Activated CD4-positive, alpha-beta T cell treated with anti-CD3 and anti-CD28 coated beads for 1 hour (primary cell): ENCODE data around the gene TLDC2.
"Not testable (repeated sequence)": the region's sequence is repeated elsewhere in the genome, so short reads cannot be mapped to it uniquely, and the experiment has no call there.

Source experiments
- DNase-seq: peaks from one replicate; pipeline ENCODE4 v3.0.0-alpha.2; 2020

Gene TLDC2

DNA sequence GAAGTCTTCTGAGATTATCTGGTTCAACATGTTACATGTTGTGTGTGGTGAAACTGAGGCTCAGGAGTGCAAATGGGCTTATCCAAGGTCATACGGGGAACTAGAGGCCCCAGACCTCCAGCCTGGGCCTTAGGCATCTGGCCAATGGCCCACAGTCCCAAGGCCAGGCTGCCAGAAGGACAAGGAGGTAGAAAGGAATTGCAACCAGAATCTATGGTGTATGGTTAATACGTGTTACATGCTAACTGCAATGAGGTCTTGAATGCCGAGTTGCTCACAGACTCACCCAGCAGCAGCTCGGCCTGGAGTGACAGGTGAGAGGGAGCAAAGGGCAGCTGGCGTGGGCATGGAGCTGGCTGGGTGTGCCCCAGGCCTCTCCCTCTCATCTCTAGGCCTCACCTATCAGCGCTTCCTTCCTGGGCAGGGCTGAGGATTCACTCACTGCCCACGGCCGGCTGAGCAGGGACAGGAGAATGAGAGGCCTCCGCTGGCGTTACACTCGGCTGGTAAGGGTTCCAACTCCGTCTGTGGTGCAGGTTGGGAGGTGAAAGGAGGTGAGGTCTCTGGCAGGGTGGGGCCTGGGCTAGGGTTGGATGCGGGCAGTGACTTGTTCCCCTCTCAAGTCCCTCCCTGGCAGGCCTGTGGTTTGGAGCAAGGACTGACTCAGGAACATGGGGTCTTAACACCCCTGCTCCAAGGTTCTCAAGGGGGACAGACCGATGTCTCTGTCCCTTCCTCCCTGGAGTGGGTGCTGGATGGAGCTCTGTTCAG lies at the start of gene TLDC2:
TSS of gene TLDC2 (plus strand) at position 437 of the 771 bp plus-strand sequence. CDS start at position 474, 37 bp downstream.
- no peak for DNase-seq

DNA sequence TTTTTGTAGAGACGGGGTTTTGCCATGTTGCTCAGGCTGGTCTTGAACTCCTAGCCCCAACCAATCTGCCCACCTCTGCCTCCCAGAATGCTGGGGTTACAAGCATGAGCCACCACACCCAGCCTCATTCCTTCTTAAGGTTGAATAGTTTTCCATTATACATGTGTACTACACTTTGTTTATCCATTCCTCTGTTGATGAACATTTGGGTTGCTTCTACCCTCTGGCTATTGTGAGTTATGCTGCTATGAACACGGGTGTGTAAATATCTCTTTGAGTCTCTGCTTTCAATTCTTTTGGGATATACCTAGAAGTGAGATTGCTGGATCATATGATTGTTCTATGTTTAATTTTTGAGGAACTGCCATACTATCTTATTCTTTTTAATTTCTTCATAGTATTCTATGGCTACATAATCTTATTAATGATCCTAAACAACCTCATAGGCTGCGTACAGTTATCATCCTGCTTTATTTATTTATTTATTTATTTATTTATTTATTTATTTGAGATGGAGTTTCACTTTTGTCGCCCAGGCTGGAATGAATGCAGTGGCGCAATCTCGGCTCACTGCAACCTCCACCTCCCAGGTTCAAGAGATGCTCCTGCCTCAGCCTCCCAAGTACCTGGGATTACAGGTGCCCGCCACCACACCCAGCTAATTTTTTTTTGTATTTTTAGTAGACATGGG lies 49.2 kb upstream of the TLDC2 start:
- no peak for DNase-seq

DNA sequence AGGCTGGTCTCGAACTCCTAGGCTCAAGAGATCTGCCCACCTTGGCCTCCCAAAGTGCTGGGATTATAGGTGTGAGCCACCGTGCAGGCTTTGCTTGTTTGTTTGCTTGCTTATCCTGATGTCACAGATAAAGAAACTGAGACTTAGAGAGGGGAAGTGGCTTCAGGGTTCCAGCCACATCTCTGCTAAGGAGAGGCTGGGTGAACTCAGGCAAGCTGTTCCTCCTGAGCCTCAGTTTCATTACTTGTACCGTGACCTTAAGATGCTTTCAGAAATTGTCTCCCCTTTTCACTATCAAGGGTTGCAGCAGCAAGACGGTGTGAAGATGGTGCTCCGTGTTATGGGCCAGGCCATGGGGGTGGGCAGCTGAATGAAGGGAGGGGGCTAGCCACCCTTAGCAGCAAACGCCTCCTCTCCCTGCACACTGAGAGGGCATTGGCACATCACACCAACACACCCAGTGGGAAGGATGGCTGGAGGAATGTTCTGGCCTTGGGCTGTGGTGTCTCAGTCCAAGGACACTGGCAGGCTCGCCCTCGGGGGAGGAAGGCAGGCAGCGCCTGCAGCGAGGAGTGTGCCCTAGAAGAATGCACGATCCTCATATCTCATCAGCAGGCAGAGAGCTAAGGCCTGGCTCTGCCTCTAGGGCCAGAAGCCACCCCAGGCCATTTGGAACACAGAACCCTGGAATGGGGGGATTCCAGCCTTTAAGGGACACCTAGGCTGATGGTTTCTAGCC lies 48.2 kb upstream of the TLDC2 start:
- DNase-seq, result no peak

DNA sequence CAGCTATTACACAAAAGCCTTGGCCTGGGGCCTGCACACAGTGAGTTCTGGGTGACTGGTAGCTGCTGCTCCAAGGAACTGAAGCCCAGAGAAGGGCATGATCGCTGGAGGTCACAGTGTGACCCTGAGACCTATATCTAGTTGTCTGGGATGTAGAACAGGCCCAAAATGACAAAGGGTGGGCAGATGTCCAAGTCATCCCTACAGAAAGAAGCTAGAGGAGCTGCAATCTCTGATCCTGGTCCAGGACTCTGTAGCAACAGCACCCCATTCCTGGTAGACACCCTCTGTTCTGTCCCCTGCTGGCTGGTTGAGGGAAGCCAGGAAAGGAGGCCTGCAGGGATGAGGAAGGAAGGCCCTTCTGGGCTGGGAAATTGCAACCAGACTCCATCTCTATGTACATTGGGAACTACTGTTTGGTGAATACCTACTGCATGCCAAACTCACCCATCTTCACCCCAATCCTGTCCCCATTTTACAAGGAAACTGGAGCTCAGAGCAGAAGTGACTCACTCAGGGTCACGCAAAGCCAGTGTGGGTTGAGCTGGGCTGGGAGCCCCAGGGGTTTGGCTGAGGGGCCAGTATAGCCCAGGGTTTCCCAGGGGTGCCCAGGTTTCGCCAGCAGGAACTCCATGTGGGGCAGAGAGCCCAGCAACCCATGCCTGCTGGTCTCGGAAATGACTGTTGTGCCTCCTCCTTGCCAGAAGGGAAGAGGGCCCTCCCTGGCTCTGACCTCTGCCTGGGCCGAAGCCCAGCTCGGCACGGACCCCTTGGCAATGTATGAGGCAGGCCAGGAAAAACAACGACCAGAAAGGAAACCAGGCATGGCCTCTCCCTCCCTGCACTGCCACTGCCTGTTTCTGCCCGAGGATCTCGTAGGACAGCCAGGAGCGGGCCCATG lies 44.9 kb upstream of the TLDC2 start:
- DNase-seq, result no peak

DNA sequence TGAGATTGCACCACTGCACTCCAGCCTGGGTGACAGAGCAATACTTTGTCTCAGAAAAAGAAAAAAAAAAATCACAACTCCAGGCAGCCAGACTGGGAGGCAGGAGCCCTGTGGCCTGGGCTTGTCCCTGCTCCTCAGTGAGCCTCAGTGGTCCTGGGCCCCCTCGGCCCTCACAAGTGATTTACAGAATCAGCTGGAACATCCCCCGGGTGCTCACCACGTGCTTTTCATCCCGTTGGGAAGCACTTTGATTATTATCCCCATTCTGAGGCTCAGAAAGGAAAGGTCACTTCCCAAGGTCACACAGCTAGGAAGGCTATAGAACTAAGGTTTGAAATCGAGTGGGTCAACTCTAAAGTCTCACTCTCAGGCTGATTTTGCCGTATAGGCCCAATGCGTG lies 43.1 kb upstream of the TLDC2 start:
- DNase-seq, result no peak

DNA sequence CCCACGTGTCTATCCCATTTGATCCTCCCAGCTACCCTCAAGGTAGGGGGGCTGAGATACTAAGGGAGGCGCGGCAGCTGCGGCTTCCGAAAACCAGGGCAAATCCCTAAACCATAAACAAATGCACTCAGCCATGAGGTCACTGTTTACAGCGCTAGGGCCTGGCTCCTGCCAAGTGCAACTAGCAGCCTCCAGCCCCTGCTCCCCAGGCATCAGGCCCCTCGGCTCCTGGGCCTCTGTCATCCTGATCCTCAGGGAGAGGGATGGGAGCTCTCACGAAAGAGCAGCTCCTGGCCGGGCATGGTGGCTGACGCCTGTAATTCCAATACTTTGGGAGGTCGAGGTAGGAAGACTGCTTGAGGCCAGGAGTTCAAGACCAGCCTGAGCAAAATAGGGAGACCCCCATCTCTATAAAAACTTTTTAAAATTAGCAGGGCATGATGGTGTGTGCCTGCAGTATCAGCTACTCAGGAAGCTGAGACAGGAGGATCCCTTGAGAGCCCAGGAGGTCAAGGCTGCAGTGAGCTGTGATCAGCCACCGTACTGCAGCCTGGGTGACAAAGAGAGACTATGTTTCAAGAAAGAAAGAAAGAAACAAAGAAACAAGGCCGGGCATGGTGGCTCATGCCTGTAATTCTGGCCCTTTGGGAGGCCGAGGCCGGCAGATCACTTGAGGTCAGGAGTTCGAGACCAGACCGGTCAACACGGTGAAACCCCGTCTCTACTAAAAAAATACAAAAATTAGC lies 42.5 kb upstream of the TLDC2 start:
- no peak for DNase-seq

DNA sequence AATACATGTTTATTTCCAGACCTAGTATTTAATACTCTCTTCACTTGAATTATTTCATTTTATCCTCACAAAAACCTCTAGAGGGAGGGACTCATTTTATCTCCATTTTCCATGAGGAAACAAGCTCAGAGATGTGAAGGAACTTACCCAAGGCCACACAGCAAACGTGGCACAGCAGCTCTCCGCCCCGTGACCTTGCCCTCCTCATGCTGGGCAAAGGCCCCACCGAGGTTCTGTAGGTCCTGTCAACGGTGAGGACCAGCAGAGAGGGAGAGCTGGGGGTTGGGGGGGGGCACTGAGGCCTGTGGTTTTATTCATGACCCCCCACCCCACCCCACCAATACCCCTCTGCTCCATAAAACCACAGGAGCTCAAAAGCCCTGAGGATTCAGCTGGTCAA lies 40.9 kb upstream of the TLDC2 start:
- no peak for DNase-seq

DNA sequence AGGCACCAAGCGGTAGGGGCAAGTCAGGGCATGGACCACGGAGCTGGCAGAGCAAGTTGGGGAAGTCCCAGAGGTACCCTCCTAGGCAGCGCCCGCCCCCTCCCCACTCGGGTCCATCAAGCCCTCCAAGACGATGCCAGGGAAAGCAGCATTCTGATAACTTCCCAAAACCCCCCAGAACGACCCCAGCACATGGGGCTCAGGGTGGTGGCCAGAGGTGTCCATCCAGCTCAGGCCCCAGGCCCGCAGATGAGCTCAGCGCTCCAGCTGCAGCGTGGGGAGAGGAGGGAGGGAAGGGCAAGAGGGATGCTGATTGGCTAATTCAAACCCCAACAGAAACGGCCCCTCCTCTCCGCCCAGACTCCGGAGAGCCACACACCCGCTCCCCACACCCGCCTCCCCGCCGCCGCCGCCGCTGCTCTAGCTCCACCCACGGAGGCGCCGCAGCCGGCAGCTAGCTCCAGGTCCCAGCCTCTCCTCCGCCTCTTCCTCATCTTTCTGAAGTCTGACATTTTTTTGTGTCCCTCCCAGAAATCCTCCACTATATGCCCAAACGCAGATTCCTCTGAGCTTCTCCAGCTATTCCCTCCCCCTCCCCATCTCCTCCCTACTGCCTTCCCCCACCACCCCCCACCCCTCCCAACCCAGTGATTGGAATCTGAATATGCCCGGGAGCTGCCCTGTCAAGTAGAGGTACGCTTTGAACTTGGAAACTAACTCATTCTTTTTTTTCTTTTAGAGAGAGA lies 40.3 kb upstream of the TLDC2 start:
- DNase-seq, result peak; percentile 69

DNA sequence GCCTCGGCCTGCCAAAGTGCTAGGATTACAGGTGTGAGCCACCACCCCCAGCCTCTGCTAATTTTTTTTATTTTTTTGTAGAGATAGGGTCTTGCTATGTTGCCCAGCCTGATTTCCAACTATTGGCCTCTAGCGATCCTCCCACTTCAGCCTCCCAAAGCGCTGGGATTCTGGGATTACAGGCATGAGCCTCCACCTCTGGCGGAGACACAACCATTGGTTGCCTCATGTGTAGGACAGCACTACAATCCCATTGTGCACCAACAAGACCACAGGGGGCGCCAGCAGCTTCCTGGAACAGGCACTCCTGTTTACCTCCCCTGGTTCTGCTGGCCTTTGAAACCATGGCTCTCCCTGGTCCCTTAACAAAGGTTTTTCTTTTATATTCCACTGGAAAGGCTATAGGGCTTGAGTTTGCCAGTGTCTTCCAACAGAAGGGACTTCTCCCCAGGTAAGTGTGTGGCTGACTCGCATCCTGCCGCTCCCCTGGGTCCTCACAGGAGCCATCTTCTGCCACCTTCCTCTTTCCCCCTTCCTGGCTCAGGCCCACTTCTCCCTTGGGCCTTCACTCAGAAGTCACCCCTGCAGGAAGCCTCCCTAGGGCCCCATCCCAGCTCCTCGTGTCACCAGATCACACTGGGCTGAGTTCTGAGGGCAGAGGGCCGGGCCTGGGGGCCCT lies 39.2 kb upstream of the TLDC2 start:
- no peak for DNase-seq

DNA sequence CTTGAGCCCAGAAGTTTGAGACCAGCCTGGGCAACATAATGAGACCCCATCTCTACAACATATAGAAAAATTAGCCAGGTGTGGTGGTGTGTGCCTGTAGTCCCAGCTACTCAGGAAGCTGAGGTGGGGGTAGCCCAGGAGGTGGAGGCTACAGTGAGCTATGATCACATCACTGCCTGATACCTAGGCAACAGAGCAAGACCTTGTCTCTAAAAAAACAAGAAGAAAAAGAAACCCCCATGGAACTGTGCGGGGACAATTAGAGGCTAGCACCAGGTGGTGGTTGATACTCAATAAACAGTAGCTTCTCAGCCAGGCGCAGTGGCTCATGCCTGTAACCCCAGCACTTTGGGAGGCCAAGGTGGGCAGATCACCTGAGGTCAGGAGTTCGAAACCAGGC lies 37.6 kb upstream of the TLDC2 start:
- not testable (repeated sequence) for DNase-seq

DNA sequence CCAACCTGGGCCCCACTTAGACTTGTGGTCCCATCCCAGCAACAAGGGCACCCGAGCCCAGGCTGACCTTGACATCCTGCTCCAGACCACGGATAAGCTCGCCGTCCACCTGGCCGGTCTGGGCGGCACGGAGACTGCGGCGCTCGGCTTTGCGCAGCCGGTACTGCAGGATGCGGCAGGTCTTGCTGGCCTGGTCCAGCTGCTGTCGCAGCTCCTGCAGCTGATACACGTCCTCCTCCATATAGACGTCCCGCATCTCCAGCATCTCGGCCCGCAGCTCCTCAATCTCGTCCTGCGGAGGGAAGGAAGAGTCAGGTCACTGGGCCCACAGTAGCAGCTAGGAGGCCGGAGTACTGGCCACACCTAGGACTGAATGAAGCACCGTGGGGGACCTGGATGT lies 36.8 kb upstream of the TLDC2 start:
- DNase-seq, result no peak

DNA sequence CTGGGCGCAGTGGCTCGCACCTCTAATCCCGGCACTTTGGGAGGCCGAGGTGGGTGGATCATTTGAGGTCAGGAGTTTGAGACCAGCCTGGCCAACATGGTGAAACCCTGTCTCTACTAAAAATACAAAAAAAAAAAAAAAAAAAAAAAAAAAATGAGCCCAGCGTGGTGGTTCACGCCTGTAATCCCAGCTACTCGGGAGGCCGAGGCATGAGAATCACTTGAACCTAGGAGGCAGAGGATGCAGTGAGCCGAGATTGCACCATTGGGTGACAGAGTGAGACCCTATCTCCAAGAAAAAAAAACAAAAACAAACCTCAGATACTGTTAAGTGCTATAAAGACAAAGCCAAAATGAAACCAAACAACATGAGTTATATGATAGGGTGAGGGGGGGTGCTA lies 34.9 kb upstream of the TLDC2 start:
- not testable (repeated sequence) for DNase-seq

DNA sequence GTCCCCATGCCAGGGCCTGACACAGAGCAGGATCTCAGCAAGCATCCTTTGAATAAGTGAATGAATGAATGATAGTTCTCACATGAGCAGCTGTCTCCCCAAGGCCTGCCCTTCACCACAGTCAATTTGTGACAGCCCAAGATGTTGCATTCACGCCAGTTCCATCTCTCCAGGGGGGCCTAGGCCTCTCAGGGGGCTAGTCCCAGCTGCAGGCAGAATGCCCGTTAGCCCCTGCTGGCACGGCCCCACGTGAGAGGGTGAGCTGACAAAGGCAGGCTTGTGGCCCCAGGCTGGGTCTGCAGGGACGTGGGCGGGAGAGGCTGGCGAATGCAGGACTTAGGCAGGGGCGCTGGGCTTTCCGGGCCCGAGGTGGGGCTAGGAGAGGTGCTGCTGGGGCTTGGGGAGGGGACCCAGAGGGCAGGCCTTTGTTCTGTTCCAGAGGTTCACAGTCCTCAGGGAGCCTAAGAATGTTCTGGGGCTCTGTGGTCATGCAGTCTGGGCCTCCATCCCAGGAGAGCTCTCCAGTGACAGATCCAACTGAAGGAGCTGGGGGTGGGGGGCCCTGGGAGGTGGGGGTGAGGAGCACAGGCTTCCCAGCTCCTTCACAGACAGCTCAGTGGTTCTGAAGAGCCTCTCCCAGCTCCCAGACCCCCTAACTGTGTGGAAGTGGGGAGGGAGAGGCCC lies 30.5 kb upstream of the TLDC2 start:
- no peak for DNase-seq

DNA sequence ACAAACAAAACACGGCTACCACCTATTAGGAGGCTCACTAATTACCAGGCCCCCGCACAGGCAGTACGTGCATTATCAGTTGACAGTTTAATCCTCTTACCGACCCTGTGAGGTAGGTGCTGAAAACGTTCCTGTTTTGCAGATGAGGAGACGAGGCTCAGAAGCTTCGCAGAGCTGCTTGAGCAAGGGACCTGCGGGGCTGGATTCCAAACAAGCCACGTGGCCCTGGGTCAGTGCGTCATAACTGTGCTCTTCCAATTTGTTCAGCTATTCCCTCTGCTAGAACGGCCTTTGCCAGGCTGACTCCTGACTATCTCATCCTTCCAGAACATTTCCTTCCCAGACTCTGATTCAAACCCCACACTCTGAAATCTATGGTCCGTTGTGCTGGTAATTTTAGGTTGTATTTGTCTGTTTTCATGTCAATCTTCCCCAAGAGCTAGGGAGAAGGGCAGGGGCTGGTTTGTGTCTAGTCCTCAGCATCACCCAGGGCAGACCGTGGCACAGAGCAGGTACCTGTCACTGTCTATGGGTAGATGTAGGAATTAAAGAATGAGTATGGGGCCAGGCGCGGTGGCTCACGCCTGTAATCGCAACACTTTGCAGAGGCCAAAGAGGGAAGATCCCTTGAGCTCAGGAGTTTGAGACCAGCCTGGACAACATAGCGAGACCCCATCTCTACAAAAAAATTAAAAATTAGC lies 28.8 kb upstream of the TLDC2 start:
- no peak for DNase-seq

DNA sequence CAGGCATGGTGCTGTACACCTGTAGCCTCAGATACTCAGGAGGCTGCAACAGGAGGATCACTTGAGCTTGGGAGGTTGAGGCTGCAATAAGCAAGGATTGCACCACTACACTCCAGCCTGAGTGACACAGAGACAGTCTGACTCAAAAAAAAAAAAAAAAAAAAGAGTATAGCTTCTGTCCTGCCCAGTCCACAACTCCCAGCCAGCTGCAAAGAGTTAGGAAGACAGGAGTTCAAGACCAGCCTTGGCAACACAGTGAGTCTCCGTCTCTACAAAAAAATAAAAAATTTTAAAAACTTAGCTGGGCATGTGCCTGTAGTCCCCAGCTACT lies 28.3 kb upstream of the TLDC2 start:
- DNase-seq, result no peak

DNA sequence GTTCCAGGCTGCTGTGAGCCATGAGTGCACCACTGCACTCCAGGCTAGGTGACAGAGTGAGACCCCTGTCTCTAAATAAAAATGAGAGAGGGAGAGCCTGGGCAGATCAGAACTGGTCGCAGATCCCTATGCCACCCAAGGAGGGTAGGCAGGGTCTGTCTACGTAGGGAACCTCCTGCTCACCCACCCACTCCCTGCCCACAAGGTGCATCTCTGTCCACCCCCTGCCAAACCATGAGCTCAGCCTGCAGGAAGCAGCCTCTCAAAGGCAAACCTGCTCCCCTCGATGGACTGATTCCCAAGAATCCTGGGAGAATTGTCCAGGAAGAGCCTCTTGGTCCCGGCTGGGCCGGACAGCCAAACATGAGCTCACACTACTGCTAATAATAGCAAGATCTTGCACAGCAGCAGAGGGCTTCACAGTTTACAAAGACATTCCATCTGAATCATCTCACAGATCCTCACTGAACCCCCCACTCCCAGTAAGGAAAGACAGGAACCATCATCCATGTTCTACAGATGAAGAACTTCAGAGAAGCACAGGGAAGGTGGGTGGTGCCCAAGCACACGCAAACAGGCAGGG lies 27.8 kb upstream of the TLDC2 start:
- no peak for DNase-seq

DNA sequence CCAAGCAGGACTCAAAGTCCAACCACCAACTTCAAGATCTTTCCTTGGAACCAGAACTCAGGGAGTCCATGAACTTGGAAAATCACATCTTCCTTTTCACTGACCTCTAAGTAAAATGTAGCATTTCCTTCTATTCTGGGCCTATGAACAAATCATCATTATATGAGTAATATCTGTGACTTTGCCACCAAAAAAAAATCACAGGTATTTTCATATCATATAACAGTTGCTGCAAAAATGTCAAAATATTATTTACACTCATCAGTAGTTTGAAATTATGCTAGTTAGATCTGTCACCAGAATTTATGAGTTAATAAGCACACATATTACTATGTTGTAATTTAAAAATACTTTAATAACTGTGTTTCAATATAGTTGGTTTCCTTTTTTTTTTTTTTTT lies 27.3 kb upstream of the TLDC2 start:
- no peak for DNase-seq

DNA sequence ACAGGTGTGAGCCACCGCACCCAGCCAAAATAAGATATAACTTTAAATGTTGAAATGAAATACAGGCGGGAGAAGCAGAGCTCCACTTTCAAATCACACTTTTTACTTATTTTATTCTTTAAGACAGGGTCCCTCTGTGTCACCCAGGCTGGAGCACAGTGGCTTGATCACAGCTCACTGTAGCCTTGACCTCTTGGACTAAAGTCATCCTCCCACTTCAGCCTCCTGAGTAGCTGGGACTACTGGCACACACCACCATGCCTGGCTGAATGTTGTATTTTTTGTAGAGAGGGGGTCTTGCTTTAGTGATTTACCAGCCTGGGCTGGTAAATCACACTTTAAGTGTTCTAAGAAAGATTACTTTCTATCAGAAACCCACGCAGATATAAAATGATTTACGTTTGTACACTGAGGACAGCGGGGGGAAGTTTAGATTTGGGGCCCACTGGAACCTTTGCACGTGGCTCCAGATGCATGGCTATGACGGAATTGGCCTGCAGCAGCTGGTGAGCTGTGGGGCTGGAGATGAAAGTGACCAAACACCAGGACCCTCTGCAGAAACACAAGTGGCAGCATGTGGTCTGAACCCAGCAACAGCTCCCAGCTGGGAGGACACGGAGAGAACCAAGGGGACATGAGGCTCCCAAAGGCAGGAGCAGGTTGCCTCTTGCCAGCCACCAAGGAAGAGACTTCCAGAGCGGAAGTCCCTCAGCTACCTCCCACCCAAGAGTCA lies 26.4 kb upstream of the TLDC2 start:
- no peak for DNase-seq
